SK-MEL-5 (cell line): Measurements from ENCODE around the gene OR5AU1. TPM values are rescaled to one million over a fixed set of nuclear protein-coding genes. Genes with fewer than 3 reads are reported as not detected.
"Not testable (repeated sequence)": the region's sequence is repeated elsewhere in the genome, so short reads cannot be mapped to it uniquely, and the experiment has no call there.

ENCODE experiments used
- DNase-seq: peaks from one replicate; pipeline ENCODE4 v3.0.0-alpha.2; 2016; ENCODE audit warnings: low read depth, low spot score
- in situ Hi-C: cut with HindIII; loops from 2 replicates; pipeline ENCODE4 v1.10.0; 2016; ENCODE audit warnings: low sequenced_read_pairs, high pct_unique_total_duplicates, low pct_unique_long_range_greater_than_20kb
- total RNA-seq: library from RNA; depleted of rRNA; stranded (reverse); fragments of >200 nt; shearing (Covaris generic); gene quantifications from 2 replicates; pipeline ENCODE4 v1.2.3, GENCODE V29; 2014

The OR5AU1 gene
- total RNA-seq, 1 experiment from 2014 or later: not detected

- DNase-seq: peak; percentile 43
- in situ Hi-C loops: no loop called here
These were observed 35.5 kb upstream of the OR5AU1 start for GRCh38 chr14:21191261-21191808.

GRCh38 chr14:21185491-21185890 lies 29.6 kb upstream of the OR5AU1 start:
- in situ Hi-C loops: no loop called here
- no peak for DNase-seq

GRCh38 chr14:21184254-21184653 lies 28.4 kb upstream of the OR5AU1 start:
- DNase-seq: peak; percentile 80
- in situ Hi-C loops: no loop called here

- in situ Hi-C loops: no loop called here
- no peak for DNase-seq
These were observed 26.3 kb upstream of the OR5AU1 start for GRCh38 chr14:21182166-21182565.

GRCh38 chr14:21171128-21171527 lies 15.3 kb upstream of the OR5AU1 start:
- DNase-seq: no peak
- in situ Hi-C loops: no loop called here

GRCh38 chr14:21169573-21169972 lies 13.7 kb upstream of the OR5AU1 start:
- in situ Hi-C loops: no loop called here
- peak; percentile 34 for DNase-seq

- DNase-seq: no peak
- in situ Hi-C loops: no loop called here
These were observed 12.2 kb upstream of the OR5AU1 start for GRCh38 chr14:21168055-21168454.

GRCh38 chr14:21165670-21166069 lies 9.8 kb upstream of the OR5AU1 start:
- in situ Hi-C loops, DNase-seq: not testable (repeated sequence)

- DNase-seq: peak; percentile 17
These were observed 9.2 kb upstream of the OR5AU1 start for GRCh38 chr14:21165002-21165605.

GRCh38 chr14:21163871-21164291 lies 8.0 kb upstream of the OR5AU1 start:
- in situ Hi-C loops: no loop called here

More at GRCh38 chr14:21165002-21165605, 9.2 kb upstream of the OR5AU1 start:
- in situ Hi-C loops: not testable (repeated sequence)

GRCh38 chr14:21162081-21162480 lies 6.2 kb upstream of the OR5AU1 start:
- in situ Hi-C loops: no loop called here
- DNase-seq: no peak

More at GRCh38 chr14:21163871-21164291, 8.0 kb upstream of the OR5AU1 start:
- no peak for DNase-seq

GRCh38 chr14:21160061-21160610 lies 4.3 kb upstream of the OR5AU1 start:
- no peak for DNase-seq
- in situ Hi-C loops: no loop called here

GRCh38 chr14:21158175-21158574 lies 2.3 kb upstream of the OR5AU1 start:
- in situ Hi-C loops, DNase-seq: not testable (repeated sequence)

- in situ Hi-C loops: no loop called here
- DNase-seq: no peak
These were observed 6.1 kb downstream of the OR5AU1 start for GRCh38 chr14:21149641-21150367.

GRCh38 chr14:21145437-21145836 lies 10.4 kb downstream of the OR5AU1 start:
- in situ Hi-C loops: no loop called here

GRCh38 chr14:21142357-21142756 lies 13.5 kb downstream of the OR5AU1 start:
- DNase-seq: no peak
- in situ Hi-C loops: no loop called here

More at GRCh38 chr14:21145437-21145836, 10.4 kb downstream of the OR5AU1 start:
- DNase-seq: no peak

GRCh38 chr14:21136024-21136423 lies 19.8 kb downstream of the OR5AU1 start:
- in situ Hi-C loops: no loop called here
- DNase-seq: peak; percentile 40

GRCh38 chr14:21133901-21134300 lies 22.0 kb downstream of the OR5AU1 start:
- in situ Hi-C loops: no loop called here
- DNase-seq: peak; percentile 83
